IPS DF 4.7 (cell line): ENCODE results near the gene NEURL1B.

Source experiments
- DNase-seq: peaks from one replicate; pipeline ENCODE4 v3.0.0-alpha.2; 2013; ENCODE audit warnings: low spot score; ENCODE audit errors: extremely low read depth

The NEURL1B gene

DNA sequence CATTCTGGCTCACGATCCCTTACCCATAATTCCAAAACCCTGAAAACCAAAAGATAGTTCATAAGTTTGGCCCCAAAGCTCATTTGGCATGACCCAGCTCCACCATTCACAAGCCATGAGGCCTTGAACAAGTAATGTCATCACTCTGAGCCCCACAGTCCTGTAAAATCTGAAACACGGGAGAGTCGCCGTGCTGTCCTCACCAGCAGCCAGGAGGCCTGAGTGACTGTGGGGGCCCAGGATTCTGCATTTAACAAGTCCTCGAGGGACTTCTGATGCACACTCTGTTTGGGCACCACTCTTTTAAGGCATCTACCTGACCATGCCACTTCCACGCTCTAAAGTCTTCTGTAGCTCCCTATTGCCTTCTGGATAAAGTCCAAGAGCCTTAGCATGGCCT is 89.2 kb downstream of the NEURL1B start:
- no peak for DNase-seq

DNA sequence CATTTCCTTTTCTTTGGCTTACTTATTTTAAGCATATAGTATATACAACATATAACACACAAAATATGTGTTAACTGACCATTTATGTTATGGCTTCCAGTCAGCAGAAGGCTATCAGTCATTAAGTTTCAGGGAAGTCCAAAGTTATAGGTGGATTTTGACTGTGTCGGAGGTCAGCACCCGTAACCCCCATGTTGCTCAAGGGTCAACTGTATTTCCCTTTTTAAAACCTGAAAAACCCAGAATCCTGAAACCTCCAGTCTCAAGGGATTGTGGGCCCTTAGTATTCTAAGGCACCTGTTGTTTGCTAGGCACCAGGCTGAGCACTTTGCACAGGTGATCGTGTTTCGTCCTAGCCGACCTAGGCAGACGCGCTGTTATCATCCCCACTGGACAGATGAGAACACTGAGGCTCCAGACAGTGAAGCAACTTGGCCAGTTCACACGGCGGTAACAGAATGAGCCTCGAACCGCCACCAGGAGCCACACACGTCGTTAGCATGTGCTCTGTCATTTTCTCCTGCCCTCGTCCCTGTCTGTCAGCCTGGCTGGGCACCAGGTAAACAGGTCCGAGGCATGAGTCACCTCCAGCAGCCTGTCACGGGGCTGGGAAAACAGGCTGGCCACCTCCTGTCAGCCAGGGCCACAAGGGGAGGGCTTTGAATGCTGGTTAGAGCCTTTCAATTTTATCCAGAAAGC is 90.1 kb downstream of the NEURL1B start:
- no peak for DNase-seq

DNA sequence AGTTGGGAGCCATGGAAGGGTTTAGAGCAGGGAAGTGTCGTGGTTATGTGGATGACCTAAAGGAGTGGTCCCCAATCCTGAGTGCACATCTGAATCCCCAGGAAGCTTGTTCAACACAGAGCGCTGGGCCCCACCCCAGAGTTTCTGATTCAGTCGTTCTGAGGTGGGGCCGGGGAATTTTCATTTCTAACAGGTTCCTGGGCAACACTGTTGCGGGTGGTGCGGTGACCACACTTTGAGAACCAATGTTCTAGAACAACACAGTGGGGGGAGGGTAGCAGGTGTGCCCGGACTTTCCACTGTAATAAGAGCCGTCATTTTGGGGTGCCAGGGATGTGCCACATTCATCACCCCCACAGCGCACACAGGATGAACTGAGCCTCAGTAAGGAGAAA is 90.6 kb downstream of the NEURL1B start:
- no peak for DNase-seq

DNA sequence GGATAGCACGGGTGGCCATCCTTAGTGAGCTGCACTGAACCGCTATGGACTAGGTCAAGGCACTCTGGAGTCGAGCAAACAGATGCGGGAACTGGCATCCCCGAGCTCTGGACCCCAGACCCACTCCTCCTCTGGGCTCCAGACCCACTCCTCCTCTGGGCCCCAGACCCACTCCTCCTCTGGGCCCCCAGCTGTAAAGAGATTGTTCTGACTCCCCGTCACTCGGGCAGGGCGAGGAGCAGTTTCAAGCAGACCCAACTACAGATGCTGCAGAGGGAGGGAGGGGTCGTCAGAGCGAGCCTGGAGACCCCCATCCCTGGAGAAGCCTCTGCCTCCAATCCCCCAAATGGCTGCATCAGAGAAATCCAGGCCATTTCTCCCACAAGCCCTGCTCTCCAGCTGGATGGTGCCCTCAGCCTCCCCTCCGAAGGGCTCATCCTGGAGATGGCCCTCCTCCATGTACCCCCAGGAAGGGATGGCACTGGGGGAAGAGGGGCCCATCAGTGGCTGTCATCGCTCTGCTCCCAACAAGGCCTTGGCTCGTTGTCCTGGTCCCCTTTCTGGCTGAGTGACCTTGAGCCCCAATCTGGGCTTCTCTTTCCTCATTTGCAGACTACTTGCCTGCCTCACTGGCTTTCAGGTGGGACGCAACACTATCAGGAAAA is 91.3 kb downstream of the NEURL1B start:
- no peak for DNase-seq

DNA sequence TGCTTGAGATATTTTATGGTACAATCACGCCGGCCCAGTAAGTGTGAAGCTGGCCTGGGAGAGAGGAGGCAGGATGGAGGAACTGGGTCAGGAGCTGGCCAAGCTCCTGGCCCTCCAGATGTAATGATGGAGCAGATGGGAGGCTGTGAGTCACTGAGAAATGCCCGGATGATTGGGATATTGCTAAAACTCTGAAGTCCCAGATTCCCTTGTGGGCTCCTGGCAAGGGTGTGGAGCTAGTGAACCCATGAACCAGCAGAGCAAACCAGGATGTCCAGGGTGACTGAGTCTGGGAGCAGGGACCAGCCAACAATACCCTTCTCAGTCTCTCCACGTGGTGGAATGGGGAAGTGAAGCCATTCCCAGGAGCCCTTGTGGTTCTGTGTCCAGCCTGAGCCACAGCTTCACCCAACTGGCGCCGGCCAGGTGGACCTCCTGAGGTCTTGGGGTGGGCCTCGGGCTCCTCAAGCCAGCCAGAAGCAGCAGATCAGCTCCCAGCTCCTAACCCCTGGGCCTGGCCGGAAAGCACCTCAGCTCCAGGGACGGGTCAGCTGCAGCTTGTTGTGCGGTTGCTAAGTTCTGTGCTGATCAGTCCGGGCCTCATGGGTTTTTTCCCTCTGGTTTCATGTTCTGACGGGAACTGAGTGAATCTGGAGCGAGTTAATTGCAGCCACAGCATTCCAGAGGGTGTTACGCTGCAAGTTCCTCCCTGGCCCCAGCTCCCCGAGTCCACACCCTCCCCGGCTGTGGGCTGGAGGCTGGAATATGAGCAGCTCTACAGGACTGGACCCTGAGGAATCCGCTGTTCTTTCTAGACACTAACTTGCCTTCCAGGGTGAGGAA is 92.3 kb downstream of the NEURL1B start:
- no peak for DNase-seq

DNA sequence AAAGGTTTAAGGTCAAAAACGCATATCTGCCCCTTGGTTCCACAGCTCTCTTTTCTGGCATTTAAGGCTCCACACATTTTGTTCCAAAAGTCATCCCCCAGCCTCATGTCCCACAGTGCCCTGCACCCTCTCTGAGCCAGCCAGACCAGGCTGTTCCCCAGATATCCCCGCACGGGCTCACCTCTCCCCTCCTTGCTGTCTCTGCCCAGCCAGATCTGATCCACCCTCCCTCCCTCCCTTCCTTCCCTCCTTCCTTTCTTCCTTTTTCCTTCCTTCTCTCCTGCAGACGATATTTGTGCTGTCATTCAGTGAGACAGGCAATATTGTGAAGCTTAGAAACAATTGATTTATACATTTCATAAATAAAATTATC is 92.9 kb downstream of the NEURL1B start:
- DNase-seq = no peak

DNA sequence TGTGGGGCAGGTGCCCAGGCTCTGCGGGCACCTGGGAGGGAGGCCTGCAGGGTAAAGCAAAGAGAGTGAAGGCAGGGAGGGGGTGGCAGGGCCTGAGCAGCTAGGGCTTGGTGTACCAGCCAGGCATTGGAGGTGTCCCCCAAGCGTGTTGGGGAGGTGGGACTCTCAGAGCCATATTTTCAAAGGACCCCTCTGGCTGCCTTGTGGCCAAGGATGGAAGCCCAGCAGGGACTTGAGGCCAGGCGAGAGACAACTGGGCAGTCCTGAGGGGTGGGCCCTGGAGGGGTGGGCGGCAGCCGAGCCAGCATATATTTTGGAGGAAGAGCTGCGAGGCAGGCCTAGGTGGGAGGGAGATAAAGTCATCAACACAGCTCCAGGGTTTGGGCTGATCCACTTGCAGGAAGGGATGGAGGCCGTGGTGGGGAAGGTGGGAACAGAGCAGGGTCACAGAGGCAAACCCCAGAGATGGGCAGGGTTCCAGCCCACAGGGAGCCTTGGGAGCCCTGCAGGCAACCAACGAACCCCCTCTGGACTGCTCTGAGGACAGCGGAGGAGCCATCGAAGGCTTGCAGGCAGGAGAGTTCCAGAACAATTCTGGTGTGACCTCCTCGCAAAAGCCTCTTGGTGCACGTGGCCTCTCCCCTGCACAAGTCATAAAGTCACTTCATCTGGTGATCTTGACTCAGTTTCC is 94.2 kb downstream of the NEURL1B start:
- DNase-seq = no peak

DNA sequence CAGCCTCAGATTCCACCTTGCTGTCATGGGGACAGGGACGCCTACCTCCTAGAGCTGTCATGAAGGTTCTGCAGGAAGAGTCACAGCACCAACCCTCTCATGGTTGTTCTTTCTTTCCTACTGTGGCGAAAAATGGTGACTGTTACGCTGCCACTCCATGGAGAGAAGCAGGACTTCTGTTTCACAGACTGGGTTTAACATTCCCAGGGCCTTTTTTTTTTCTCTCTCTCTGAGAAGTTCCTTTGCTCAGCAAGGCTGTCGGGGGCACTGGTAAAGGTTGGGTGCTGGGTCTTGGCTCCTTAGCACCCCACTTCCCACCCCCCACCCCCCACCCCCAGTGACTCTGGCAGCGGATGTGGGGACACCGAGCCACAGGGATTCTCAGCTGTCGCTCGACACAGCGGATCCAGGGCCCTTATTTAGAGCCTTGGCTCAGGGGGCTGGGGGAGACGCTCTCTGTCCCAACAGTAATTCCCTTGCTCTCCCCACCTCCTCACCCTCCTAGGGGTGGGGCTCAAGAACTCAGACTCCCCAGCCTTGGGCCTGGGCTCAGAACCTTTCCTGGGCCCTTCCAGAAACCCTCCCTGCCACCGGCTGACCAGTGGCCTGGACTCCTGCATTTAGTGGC is 95.6 kb downstream of the NEURL1B start:
- DNase-seq = no peak

DNA sequence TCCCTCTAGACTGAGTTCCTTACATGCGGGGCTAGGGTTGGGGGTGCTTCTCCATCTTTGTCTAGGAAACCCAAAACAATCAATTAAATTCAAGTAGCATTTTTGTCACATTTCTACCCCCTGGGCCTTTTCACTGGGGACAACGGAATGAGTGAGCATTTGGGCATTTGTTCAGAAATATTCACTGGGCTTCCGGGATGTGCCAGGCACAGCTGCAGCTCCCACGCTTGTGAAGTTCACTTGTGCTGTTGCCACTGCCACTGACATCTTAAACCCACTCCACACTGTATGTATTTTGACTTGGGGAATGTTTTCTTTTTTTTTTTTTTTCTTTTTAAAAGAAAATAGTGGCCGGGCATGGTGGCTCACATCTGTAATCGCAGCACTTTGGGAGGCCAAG is 98.3 kb downstream of the NEURL1B start:
- no peak for DNase-seq

DNA sequence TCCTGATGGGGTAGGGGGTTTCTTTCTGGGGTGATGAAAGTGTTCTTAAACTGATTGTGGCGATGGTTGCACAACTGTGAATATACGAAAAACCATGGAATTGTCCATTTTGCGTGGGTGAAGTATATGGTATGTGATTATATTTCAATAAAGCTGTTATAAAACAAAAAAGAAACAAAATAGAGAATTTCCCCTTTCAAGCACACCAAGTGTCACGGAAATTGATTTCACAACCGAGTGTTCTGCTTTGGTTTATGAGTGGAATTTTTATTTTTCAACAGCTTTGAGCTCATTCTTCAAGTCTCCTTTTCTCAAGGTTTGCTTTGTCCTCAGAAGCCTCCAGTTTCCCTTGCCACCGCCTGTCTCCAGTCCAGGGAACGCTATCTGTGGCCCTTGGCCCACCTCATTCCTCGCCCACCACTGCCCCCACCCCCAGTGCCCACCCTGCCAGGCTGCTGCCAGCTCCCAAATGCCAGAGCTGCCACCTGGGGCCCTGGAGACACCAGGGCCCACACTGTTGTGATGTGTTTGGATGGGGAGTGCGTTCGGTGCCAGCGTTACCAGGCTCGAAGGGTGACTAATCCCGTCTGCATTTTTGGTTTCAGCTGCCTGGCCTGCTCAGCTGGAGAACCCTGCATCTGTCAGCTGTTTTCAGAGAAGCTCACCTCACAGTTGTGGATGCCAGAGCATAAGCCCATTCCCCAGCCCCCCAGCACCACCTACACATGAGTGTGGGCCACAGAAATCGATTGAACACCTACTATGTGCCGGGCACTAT is 99.6 kb downstream of the NEURL1B start:
- no peak for DNase-seq
